IMR-90 (cell line): ENCODE data around the gene TPSG1. TPM values are rescaled to one million over a fixed set of nuclear protein-coding genes. Genes with fewer than 3 reads are reported as not detected.

ENCODE experiments used
- ATAC-seq: fragments of 200-7000 bp; cut with Tn5 transposase; 2 replicates; pipeline ENCODE4 v1.9.1; 2020; ENCODE audit warnings: low read depth, mild to moderate bottlenecking, moderate library complexity
- BruUV-seq: library from RNA; stranded (reverse); fragments of 400-500 nt; replicated peaks from 2 replicates; lab custom pipeline; 2021; lab: Mats Ljungman, UMichigan
- CTCF ChIA-PET: fragments of 300-600 bp; formaldehyde crosslinking; extraction: SDS; loops from one replicate; lab custom pipeline; 2021; ENCODE audit warnings: antibody characterized with exemption; lab: Yijun Ruan, JAX
- POLR2A ChIA-PET: fragments of 300-600 bp; sonication (Branson Sonifier 250); formaldehyde crosslinking; loops from one replicate; lab custom pipeline; 2022; ENCODE audit warnings: antibody characterized with exemption; ENCODE audit not compliant: unreplicated experiment; lab: Charles Lee
- DNase-seq: peaks from one replicate; pipeline ENCODE4 v3.0.0; 2013
- H2AFZ ChIP-seq: replicated peaks from 2 replicates; pipeline ENCODE3; 2013; ENCODE audit warnings: low read length, mild to moderate bottlenecking; ENCODE audit not compliant: poor library complexity
- H2AK5ac ChIP-seq: 2 replicates; pipeline ENCODE4 v1.6.1; 2013; ENCODE audit warnings: low read depth, low read length, inconsistent platforms
- H2AK9ac ChIP-seq: replicated peaks from 2 replicates; pipeline ENCODE3; 2013; ENCODE audit warnings: mild to moderate bottlenecking, low read depth, low read length, moderate library complexity; ENCODE audit not compliant: poor library complexity
- H2BK120ac ChIP-seq: 2 replicates; pipeline ENCODE4 v1.6.1; 2013; ENCODE audit warnings: low read depth, low read length, inconsistent platforms
- H2BK15ac ChIP-seq: 3 replicates; pipeline ENCODE4 v1.6.1; 2013; ENCODE audit warnings: low read depth, low read length, inconsistent platforms
- H2BK20ac ChIP-seq: 2 replicates; pipeline ENCODE4 v1.6.1; 2013; ENCODE audit warnings: low read depth, mild to moderate bottlenecking, inconsistent platforms, low read length, moderate library complexity
- H2BK5ac ChIP-seq: 2 replicates; pipeline ENCODE4 v1.6.1; 2013; ENCODE audit warnings: mild to moderate bottlenecking, low read depth, low read length, inconsistent platforms; ENCODE audit not compliant: poor library complexity, severe bottlenecking
- H3K14ac ChIP-seq: replicated peaks from 2 replicates; pipeline ENCODE4 v1.6.1; 2013; ENCODE audit warnings: low read depth, low read length, inconsistent platforms
- H3K18ac ChIP-seq: 2 replicates; pipeline ENCODE4 v1.6.1; 2013; ENCODE audit warnings: low read depth, low read length, control low read depth
- H3K23ac ChIP-seq: 2 replicates; pipeline ENCODE4 v1.6.1; 2013; ENCODE audit warnings: low read depth, low read length, inconsistent platforms
- H3K27ac ChIP-seq: 2 replicates; pipeline ENCODE4 v1.5.1; 2013; ENCODE audit warnings: mild to moderate bottlenecking, control low read depth, low read length; ENCODE audit not compliant: insufficient read depth
- H3K27me3 ChIP-seq: 2 replicates; pipeline ENCODE4 v1.6.1; 2013; ENCODE audit warnings: low read length; ENCODE audit not compliant: control insufficient read depth, insufficient read depth
- H3K36me3 ChIP-seq: 2 replicates; pipeline ENCODE4 v1.6.1; 2013; ENCODE audit warnings: low read length, mixed read lengths; ENCODE audit not compliant: control insufficient read depth, insufficient read depth
- H3K4ac ChIP-seq: 2 replicates; pipeline ENCODE4 v1.6.1; 2013; ENCODE audit warnings: low read depth, low read length, inconsistent platforms
- H3K4me1 ChIP-seq: 2 replicates; pipeline ENCODE4 v1.6.1; 2013; ENCODE audit warnings: low read length, mixed read lengths; ENCODE audit not compliant: control insufficient read depth, insufficient read depth
- H3K4me2 ChIP-seq: 2 replicates; pipeline ENCODE4 v1.6.1; 2013; ENCODE audit warnings: low read depth, mild to moderate bottlenecking, control low read depth, low read length, moderate library complexity
- H3K4me3 ChIP-seq: 2 replicates; pipeline ENCODE4 v1.5.1; 2013; ENCODE audit warnings: low read depth, mild to moderate bottlenecking, control low read depth, low read length, moderate library complexity; ENCODE audit not compliant: insufficient read depth
- H3K56ac ChIP-seq: 2 replicates; pipeline ENCODE4 v1.6.1; 2013; ENCODE audit warnings: low read length, inconsistent platforms; ENCODE audit not compliant: insufficient read depth; ENCODE audit errors: extremely low read depth
- H3K79me1 ChIP-seq, 2 experiments: 2 replicates each; pipeline ENCODE4 v1.6.1; 2013; ENCODE audit warnings: low read length in 2 of 2, inconsistent platforms in 1 of 2, low read depth in 1 of 2
- H3K9ac ChIP-seq: 2 replicates; pipeline ENCODE4 v1.6.1; 2013; ENCODE audit warnings: low read depth, low read length, control low read depth
- H3K9me1 ChIP-seq: 2 replicates; pipeline ENCODE4 v1.6.1; 2013; ENCODE audit warnings: low read length, inconsistent platforms; ENCODE audit not compliant: insufficient read depth
- H3K9me3 ChIP-seq: 2 replicates; pipeline ENCODE4 v1.6.1; 2013; ENCODE audit warnings: low read length; ENCODE audit not compliant: control insufficient read depth, insufficient read depth
- H4K20me1 ChIP-seq: 2 replicates; pipeline ENCODE4 v1.6.1; 2013; ENCODE audit warnings: low read length, inconsistent platforms; ENCODE audit not compliant: insufficient read depth
- H4K5ac ChIP-seq: 2 replicates; pipeline ENCODE4 v1.6.1; 2013; ENCODE audit warnings: mild to moderate bottlenecking, low read depth, low read length, control low read depth
- H4K8ac ChIP-seq, 2 experiments: 2 replicates each; pipeline ENCODE4 v1.6.1; 2013; ENCODE audit warnings: low read depth in 2 of 2, low read length in 2 of 2, control low read depth in 1 of 2, inconsistent platforms in 1 of 2
- H4K91ac ChIP-seq: 2 replicates; pipeline ENCODE4 v1.6.1; 2013; ENCODE audit warnings: low read depth, low read length, inconsistent platforms; ENCODE audit not compliant: insufficient read depth
- FOS ChIP-seq: fragments of 150-350 bp; IDR thresholded peaks from 2 replicates; pipeline ENCODE4 v1.6.1; 2016; ENCODE audit warnings: low read depth, low read length
- MXI1 ChIP-seq: IDR thresholded peaks from 2 replicates; pipeline ENCODE4 v1.6.1; 2012; ENCODE audit warnings: low read depth, mild to moderate bottlenecking, low read length, moderate library complexity, borderline replicate concordance
- WGBS, 2 experiments: methylation state at CpG; one replicate each; pipeline versions ENCODE4 v1.1.5 to v1.1.7; 2013; ENCODE audit warnings: missing lambda C conversion rate in 2 of 2; ENCODE audit not compliant: insufficient read length in 1 of 2; ENCODE audit errors: extremely low coverage in 2 of 2; 5-methylcytosine and 5-hydroxymethylcytosine counted together
- dilution Hi-C: fragments of 300-500 bp; cut with HindIII; formaldehyde crosslinking; loops from one replicate; pipeline ENCODE4 v1.14.3; 2018; ENCODE audit warnings: low sequenced_read_pairs; ENCODE audit not compliant: unreplicated experiment
- in situ Hi-C: fragments of 300-500 bp; cut with MboI; formaldehyde crosslinking; loops from 3 replicates; pipeline ENCODE4 v1.14.3; 2019; ENCODE audit warnings: low sequenced_read_pairs, inconsistent platforms, mixed read lengths
- intact Hi-C: fragments of 100-400 bp; cut with micrococcal nuclease; formaldehyde crosslinking; loops from 2 replicates; pipeline ENCODE4 v1.10.0; 2022
- polyA plus RNA-seq, 3 experiments: library from polyadenylated mRNA; depleted of rRNA; stranded (reverse); fragments of >200 nt; gene quantifications; 2 replicates each; pipeline ENCODE4 v1.2.3, GENCODE V29; 2012; ENCODE audit warnings: low replicate concordance in 1 of 3
- total RNA-seq: library from RNA; depleted of rRNA; stranded (reverse); fragments of >200 nt; gene quantifications from 2 replicates; pipeline ENCODE4 v1.2.3, GENCODE V29; 2012
- TF ChIP-seq, protein P1 (sequence below): fragments of 150-350 bp; IDR thresholded peaks from 2 replicates; pipeline ENCODE4 v1.6.1; 2016; ENCODE audit warnings: low read depth, mild to moderate bottlenecking, low read length, moderate library complexity, borderline replicate concordance
- TF ChIP-seq, protein P2 (sequence below): conservative IDR thresholded peaks from 2 replicates; pipeline ENCODE4 v1.5.1; 2012; ENCODE audit warnings: mild to moderate bottlenecking, low read depth, low read length, improper control_type of control experiment
- TF ChIP-seq, protein P3 (sequence below): fragments of 150-350 bp; IDR thresholded peaks from 2 replicates; pipeline ENCODE4 v1.6.1; 2017; ENCODE audit warnings: mild to moderate bottlenecking, antibody characterized with exemption, low read length, low read depth

Gene TPSG1
- total and polyA plus RNA-seq, 2 of the 4 experiments (the other 2 are of a cell fraction), result not detected

DNA sequence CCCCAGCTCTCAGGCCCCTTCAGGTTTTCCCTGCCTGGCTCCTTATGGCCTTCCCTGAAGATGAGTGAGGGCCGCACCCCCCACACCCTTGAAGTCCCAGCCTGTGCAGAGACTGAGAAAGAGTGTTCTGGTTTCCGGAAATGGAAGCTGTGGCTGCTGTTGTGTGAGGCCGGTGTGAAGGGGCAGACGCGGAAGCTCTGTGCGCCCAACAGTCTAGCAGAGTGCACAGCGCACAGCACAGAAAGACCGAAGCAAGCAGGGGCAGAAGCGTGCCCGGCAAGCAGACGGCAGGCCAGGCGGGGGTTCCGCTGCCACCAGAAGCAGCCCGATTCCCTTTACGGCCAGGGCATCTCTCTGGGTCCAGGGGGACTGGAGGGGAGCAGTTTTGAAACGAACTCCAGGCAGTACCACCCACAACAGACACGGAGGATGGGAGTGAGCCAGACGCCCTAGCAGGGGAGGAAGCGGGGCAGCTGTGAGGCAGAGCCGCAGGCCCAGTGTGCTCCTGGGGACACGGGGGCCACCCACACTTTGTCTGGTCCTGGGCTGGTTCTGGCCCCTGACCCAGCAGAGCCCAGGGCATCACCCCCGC lies 16.7 kb downstream of the TPSG1 start:
- H3K79me1 ChIP-seq, result no peaks in the 10 kb centered on the region
- H3K27me3 ChIP-seq, result no peaks in the 10 kb centered on the region
- H2AK9ac ChIP-seq, result no peak overlapping the region
- H4K20me1 ChIP-seq, result no peaks in the 10 kb centered on the region
- H4K91ac ChIP-seq, result no peak overlapping the region
- ChIA-PET CTCF (no interaction called here), POLR2A (no interaction called here)
- H2BK15ac ChIP-seq, result no peak overlapping the region
- in situ Hi-C loops, result loop anchor here (25.0 kb wide), 1 partner anchor 396 kb away; the partner anchor contains the start of gene GNG13
- TF ChIP-seq MXI1 (no peak), FOS (no peak)
- TF ChIP-seq, protein P1, sequence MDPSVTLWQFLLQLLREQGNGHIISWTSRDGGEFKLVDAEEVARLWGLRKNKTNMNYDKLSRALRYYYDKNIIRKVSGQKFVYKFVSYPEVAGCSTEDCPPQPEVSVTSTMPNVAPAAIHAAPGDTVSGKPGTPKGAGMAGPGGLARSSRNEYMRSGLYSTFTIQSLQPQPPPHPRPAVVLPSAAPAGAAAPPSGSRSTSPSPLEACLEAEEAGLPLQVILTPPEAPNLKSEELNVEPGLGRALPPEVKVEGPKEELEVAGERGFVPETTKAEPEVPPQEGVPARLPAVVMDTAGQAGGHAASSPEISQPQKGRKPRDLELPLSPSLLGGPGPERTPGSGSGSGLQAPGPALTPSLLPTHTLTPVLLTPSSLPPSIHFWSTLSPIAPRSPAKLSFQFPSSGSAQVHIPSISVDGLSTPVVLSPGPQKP, result no peak
- TF ChIP-seq, protein P2, sequence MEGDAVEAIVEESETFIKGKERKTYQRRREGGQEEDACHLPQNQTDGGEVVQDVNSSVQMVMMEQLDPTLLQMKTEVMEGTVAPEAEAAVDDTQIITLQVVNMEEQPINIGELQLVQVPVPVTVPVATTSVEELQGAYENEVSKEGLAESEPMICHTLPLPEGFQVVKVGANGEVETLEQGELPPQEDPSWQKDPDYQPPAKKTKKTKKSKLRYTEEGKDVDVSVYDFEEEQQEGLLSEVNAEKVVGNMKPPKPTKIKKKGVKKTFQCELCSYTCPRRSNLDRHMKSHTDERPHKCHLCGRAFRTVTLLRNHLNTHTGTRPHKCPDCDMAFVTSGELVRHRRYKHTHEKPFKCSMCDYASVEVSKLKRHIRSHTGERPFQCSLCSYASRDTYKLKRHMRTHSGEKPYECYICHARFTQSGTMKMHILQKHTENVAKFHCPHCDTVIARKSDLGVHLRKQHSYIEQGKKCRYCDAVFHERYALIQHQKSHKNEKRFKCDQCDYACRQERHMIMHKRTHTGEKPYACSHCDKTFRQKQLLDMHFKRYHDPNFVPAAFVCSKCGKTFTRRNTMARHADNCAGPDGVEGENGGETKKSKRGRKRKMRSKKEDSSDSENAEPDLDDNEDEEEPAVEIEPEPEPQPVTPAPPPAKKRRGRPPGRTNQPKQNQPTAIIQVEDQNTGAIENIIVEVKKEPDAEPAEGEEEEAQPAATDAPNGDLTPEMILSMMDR, result no peak
- TF ChIP-seq, protein P3, sequence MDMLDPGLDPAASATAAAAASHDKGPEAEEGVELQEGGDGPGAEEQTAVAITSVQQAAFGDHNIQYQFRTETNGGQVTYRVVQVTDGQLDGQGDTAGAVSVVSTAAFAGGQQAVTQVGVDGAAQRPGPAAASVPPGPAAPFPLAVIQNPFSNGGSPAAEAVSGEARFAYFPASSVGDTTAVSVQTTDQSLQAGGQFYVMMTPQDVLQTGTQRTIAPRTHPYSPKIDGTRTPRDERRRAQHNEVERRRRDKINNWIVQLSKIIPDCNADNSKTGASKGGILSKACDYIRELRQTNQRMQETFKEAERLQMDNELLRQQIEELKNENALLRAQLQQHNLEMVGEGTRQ, result no peak
- H3K4me3 ChIP-seq, result no peak overlapping the region
- no peak overlapping the region for H3K27ac ChIP-seq
- H2BK120ac ChIP-seq, result no peak overlapping the region
- no peak overlapping the region for H3K23ac ChIP-seq
- no peak overlapping the region for H3K9ac ChIP-seq
- H3K4ac ChIP-seq, result no peak overlapping the region
- H3K9me3 ChIP-seq, result no peaks in the 10 kb centered on the region
- dilution Hi-C loops, result no loop called here
- no peak overlapping the region for H2BK20ac ChIP-seq
- intact Hi-C loops, result no loop called here
- no peak overlapping the region for H3K18ac ChIP-seq
- DNase-seq (no peak), ATAC-seq (no peak)
- no peak overlapping the region for H3K56ac ChIP-seq
- WGBS, 2 experiments, result 94% methylated on average over 10 of the region's 22 CpGs; no CpG with 5 or more reads in 1 of the 2 experiments
- H4K5ac ChIP-seq, result no peak overlapping the region
- no peak overlapping the region for H3K14ac ChIP-seq
- BruUV-seq, result no TSS peak
- no peaks in the 10 kb centered on the region for H3K4me1 ChIP-seq
- peaks cover 2% of the 10 kb centered on the region; the same call in 1 of the 2 replicates for H3K36me3 ChIP-seq
- no peak overlapping the region for H2AK5ac ChIP-seq
- no peaks in the 10 kb centered on the region for H3K9me1 ChIP-seq
- no peak overlapping the region for H2BK5ac ChIP-seq
- H2AFZ ChIP-seq, result no peak overlapping the region
- no peak overlapping the region for H3K4me2 ChIP-seq
- H4K8ac ChIP-seq, result no peak overlapping the region
